Ectodermal cell (in vitro differentiated cells): Measurements from ENCODE around the gene PERM1.
A peak's percentile ranks its signal among the peaks of the same experiment; 100 is the strongest.

ENCODE experiments used
- H3K27ac ChIP-seq: 2 replicates; pipeline ENCODE4 v1.7.0; 2013; ENCODE audit warnings: mild to moderate bottlenecking, low read depth, low read length; ENCODE audit not compliant: insufficient read depth, poor library complexity, severe bottlenecking
- H3K27me3 ChIP-seq: 2 replicates; pipeline ENCODE4 v1.7.0; 2013; ENCODE audit warnings: mild to moderate bottlenecking, low read length; ENCODE audit not compliant: insufficient read depth, control insufficient read depth, poor library complexity, severe bottlenecking
- H3K36me3 ChIP-seq: one replicate; pipeline ENCODE4 v1.7.0; 2013; ENCODE audit warnings: low read length; ENCODE audit not compliant: control insufficient read depth, insufficient read depth
- H3K4me1 ChIP-seq: one replicate; pipeline ENCODE4 v1.7.0; 2013; ENCODE audit warnings: low read length; ENCODE audit not compliant: control insufficient read depth, insufficient read depth
- H3K4me3 ChIP-seq: 2 replicates; pipeline ENCODE4 v1.7.0; 2013; ENCODE audit warnings: low read depth, low read length, control low read depth; ENCODE audit not compliant: insufficient read depth
- H3K9me3 ChIP-seq: 2 replicates; pipeline ENCODE4 v1.7.0; 2013; ENCODE audit warnings: mild to moderate bottlenecking, low read length, moderate library complexity; ENCODE audit not compliant: control insufficient read depth
- WGBS, 2 experiments: methylation state at CpG; one replicate each; pipeline ENCODE4 v1.1.7; 2013; ENCODE audit warnings: missing lambda C conversion rate in 2 of 2; 5-methylcytosine and 5-hydroxymethylcytosine counted together

PERM1 gene

DNA sequence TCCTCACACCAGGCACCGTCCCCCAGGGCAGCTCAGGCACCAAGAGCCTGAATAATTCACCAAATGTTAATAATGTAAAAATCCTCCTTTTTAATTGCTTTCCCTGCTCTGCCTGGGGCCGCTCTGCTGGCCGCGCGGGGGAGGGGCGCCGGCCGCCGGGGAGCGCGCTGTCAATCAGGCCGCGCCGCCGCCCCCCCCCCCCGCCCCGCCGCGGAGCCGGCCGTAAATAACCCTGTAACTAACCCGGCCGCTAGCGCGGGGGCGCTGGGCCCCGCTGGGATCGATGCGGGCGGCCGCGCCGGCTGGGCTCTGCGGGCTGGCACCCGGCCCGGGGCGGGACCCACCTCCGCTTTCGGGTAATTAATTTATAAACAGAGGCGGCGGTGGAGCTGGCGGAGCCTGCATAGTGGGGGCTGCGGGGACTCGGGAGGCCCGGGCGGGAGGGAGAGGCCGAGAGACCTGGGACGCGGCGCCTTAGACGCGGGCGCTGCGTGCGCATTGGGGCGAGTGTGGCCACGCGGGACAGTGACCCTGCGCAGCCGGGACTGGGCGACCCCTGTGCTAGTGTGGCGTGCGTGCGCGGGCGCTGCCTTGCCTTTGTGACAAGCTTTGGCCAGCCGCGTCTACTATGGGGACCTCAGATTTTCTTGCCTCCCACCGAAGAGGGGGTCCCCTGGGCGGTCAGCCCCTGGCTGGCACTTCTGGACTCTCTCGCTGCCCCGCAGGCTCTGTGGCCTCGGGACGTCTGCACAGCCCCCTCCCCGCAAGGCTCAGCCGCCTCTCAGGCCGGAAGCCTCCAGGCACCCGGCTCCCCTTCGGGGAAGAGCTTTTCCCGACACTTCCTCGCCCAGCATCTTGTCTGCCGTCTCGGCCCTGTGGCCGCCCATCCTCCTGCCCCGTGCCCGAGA lies 41.5 kb downstream of the PERM1 start:
- WGBS, 2 experiments: 1% methylated on average over 86 of the region's 86 CpGs
- H3K4me3 ChIP-seq: peak overlapping the region; percentile 14
- peaks cover 46% of the 10 kb centered on the region for H3K4me1 ChIP-seq
- no peaks in the 10 kb centered on the region for H3K36me3 ChIP-seq
- H3K9me3 ChIP-seq: no peaks in the 10 kb centered on the region
- H3K27me3 ChIP-seq: peaks cover 88% of the 10 kb centered on the region
- H3K27ac ChIP-seq: no peak overlapping the region

- Histone ChIP-seq H3K27me3 (peaks cover 95% of the 10 kb centered on the region), H3K27ac (no peak overlapping the region), H3K4me3 (peak overlapping the region; percentile 14), H3K36me3 (no peaks in the 10 kb centered on the region), H3K4me1 (peaks cover 51% of the 10 kb centered on the region), H3K9me3 (no peaks in the 10 kb centered on the region)
- 10 to 11% methylated on average over 21 of the region's 21 CpGs for WGBS, 2 experiments
Measured at GRCh38 chr1:939511-940106, 42.3 kb downstream of the PERM1 start.

DNA sequence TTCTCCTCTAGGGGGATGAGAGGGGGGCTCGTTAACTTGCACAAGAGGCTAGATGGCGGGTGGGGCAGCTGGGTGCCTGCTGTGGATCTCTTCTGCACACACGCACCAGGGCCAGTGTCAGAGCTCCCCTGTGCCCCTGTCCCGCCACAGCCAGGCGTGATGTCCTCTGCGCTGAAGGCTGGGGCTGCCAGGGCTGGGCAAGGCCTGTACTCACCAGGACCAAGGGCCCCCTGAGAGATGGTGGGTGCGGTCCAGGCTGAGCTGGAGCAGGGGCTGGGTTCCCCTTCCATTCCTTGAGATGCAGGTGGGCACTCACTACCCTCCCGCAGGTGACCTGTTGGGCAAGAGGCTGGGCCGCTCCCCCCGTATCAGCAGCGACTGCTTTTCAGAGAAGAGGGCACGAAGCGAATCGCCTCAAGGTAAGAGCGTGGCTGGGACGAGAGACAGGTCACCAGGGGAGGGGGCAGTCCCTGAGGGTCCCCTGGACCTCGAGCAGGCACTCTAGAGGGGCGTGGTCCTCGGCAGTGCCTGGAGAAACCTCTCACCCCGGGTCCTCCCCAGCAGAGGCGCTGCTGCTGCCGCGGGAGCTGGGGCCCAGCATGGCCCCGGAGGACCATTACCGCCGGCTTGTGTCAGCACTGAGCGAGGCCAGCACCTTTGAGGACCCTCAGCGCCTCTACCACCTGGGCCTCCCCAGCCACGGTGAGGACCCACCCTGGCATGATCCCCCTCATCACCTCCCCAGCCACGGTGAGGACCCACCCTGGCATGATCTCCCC lies 43.0 kb downstream of the PERM1 start:
- peaks cover 94% of the 10 kb centered on the region for H3K27me3 ChIP-seq
- WGBS, 2 experiments: 32 to 34% methylated on average over 30 of the region's 30 CpGs
- peaks cover 51% of the 10 kb centered on the region for H3K4me1 ChIP-seq

DNA sequence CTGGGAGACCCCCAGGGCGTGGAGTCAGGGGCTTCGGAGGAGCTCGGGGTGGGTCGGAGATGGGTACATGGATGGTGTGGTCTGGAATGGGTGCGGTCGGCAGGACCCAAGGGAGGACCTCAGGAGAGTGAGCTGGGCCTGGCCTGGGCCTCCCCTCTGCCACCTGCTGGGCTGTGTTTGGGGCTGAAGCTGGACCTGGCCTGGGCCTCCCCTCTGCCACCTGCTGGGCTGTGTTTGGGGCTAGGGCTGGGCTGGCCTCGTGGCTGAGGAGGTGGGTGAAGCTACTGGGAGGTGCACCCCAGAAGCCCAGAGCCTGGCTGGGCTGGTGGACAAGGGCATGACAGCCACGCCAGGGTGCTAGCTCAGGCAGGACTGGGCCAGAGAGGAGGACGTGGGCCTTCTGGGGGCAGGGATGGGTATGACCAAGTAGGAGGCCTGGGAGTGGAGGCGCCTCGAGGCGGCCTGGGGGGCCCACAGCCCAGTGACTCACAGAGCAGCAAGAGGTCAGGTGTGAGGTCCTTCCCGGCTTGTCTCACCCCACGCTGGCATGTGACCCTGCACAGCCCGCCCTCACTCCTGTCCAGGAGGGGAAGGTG lies 43.7 kb downstream of the PERM1 start:
- no peaks in the 10 kb centered on the region for H3K36me3 ChIP-seq
- no peak overlapping the region for H3K27ac ChIP-seq
- 79 to 83% methylated on average over 15 of the region's 15 CpGs for WGBS, 2 experiments
- peaks cover 94% of the 10 kb centered on the region for H3K27me3 ChIP-seq
- no peaks in the 10 kb centered on the region for H3K9me3 ChIP-seq
- H3K4me3 ChIP-seq: no peak overlapping the region
- H3K4me1 ChIP-seq: peaks cover 52% of the 10 kb centered on the region

More for the DNA sequence above, 43.0 kb downstream of the PERM1 start:
- Histone ChIP-seq H3K9me3 (no peaks in the 10 kb centered on the region), H3K4me3 (no peak overlapping the region), H3K27ac (no peak overlapping the region), H3K36me3 (no peaks in the 10 kb centered on the region)

DNA sequence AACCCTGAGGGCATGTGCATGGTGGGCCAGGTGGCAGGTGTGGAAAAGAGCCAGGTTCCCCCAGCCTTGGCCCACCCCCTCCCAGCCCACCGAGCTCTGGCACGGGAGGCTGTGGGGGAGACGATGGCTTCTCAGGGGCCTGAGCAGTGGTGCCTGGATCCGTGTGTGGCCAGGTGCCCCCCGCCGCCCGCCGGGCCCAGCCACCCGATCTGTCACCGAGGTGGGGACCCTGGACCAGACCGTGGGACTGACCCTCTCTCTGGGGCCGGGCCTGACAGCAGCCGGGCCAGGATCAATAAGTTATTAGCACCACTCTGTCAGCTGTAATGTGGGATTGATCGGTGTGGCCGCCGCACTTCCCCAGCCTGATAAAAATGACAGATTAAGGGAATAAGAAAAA lies 44.4 kb downstream of the PERM1 start:
- no peak overlapping the region for H3K27ac ChIP-seq
- 87 to 89% methylated on average over 16 of the region's 16 CpGs for whole genome bisulfite sequencing, 2 experiments
- H3K36me3 ChIP-seq: no peaks in the 10 kb centered on the region
- H3K4me3 ChIP-seq: no peak overlapping the region
- H3K9me3 ChIP-seq: no peaks in the 10 kb centered on the region
- H3K4me1 ChIP-seq: peaks cover 53% of the 10 kb centered on the region
- peaks cover 94% of the 10 kb centered on the region for H3K27me3 ChIP-seq

GRCh38 chr1:936348-937264 lies 45.3 kb downstream of the PERM1 start:
- Histone ChIP-seq H3K27ac (no peak overlapping the region), H3K4me3 (no peak overlapping the region), H3K27me3 (peaks cover 94% of the 10 kb centered on the region), H3K9me3 (no peaks in the 10 kb centered on the region), H3K36me3 (no peaks in the 10 kb centered on the region), H3K4me1 (peaks cover 51% of the 10 kb centered on the region)
- 76% methylated on average over 45 of the region's 45 CpGs for WGBS, 2 experiments

- WGBS, 2 experiments: 4% methylated on average over 30 of the region's 30 CpGs
- H3K36me3 ChIP-seq: no peaks in the 10 kb centered on the region
- peaks cover 43% of the 10 kb centered on the region for H3K4me1 ChIP-seq
- no peaks in the 10 kb centered on the region for H3K9me3 ChIP-seq
- no peak overlapping the region for H3K27ac ChIP-seq
- H3K4me3 ChIP-seq: no peak overlapping the region
- H3K27me3 ChIP-seq: peaks cover 94% of the 10 kb centered on the region
Measured at GRCh38 chr1:935751-936231, 46.1 kb downstream of the PERM1 start.

DNA sequence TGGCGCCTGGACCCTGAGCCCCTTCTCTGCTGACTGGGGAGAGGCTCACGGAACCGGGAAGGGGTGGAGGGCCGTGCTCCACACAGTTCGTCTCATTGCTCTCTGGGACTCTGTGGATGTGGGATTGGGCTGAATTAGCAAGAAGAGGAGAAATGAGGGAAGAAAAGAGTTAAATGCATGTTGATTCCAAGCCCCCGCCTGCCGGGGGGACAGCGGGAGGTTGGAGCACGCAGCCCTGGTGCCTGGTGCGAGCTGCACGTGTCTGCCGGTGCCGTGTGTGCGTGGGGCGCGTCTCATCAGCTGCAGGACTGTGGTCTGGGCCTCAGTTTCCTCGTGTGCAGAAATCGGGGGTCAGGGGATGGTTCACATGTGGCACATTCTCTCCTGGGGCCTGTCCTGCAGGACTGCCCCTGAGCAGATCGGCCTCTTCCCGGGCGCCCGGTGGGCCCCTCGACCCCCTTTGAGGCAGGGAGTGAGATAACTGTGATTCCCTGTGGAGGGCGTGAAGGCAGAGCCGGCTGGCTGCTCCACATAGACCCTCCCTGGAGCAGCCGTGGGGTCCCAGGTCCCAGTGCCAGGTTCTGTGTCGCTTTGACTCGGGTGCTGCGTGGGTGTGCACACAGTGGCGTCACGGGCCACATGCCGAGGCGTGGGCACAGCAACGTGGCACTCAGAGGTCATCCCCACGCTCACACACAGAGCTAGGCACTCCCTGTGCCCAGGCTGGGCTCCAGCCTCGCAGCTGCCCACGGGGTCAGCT lies 46.7 kb downstream of the PERM1 start:
- Histone ChIP-seq H3K27me3 (peaks cover 94% of the 10 kb centered on the region), H3K27ac (no peak overlapping the region), H3K9me3 (no peaks in the 10 kb centered on the region), H3K4me1 (peaks cover 39% of the 10 kb centered on the region), H3K4me3 (no peak overlapping the region), H3K36me3 (no peaks in the 10 kb centered on the region)
- WGBS, 2 experiments: 16 to 18% methylated on average over 37 of the region's 37 CpGs

GRCh38 chr1:933603-933940 lies 48.3 kb downstream of the PERM1 start:
- Histone ChIP-seq H3K4me1 (peaks cover 25% of the 10 kb centered on the region), H3K27me3 (peaks cover 94% of the 10 kb centered on the region), H3K9me3 (no peaks in the 10 kb centered on the region), H3K27ac (no peak overlapping the region), H3K4me3 (no peak overlapping the region), H3K36me3 (no peaks in the 10 kb centered on the region)
- WGBS, 2 experiments: 33 to 38% methylated on average over 10 of the region's 10 CpGs
